ENCODE results near the gene MCRIP2. TPM values are rescaled to one million over a fixed set of nuclear protein-coding genes. Genes with fewer than 3 reads are reported as not detected.

Gene MCRIP2
- total and polyA plus RNA-seq, 2 experiments from 2014 or later: 64.3 to 67.7 TPM

DNA sequence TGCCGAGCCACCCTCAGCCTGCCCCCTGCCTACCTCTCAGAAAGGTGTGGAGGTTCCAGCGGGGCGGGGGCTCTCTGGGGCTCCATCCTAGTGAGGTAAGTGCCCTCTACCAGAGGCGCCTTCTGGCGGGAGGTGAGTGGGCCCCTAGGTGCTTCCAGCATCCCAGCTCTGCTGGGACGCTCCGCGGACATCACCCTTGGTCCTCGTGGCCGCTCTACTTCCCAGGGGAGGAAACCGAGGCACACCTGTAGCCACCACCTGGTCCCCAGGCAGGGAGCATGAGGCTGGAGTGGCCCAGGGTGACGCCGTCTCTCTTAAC is 1.4 kb downstream of the MCRIP2 start (continued):
- TF ChIP-seq, protein P1, sequence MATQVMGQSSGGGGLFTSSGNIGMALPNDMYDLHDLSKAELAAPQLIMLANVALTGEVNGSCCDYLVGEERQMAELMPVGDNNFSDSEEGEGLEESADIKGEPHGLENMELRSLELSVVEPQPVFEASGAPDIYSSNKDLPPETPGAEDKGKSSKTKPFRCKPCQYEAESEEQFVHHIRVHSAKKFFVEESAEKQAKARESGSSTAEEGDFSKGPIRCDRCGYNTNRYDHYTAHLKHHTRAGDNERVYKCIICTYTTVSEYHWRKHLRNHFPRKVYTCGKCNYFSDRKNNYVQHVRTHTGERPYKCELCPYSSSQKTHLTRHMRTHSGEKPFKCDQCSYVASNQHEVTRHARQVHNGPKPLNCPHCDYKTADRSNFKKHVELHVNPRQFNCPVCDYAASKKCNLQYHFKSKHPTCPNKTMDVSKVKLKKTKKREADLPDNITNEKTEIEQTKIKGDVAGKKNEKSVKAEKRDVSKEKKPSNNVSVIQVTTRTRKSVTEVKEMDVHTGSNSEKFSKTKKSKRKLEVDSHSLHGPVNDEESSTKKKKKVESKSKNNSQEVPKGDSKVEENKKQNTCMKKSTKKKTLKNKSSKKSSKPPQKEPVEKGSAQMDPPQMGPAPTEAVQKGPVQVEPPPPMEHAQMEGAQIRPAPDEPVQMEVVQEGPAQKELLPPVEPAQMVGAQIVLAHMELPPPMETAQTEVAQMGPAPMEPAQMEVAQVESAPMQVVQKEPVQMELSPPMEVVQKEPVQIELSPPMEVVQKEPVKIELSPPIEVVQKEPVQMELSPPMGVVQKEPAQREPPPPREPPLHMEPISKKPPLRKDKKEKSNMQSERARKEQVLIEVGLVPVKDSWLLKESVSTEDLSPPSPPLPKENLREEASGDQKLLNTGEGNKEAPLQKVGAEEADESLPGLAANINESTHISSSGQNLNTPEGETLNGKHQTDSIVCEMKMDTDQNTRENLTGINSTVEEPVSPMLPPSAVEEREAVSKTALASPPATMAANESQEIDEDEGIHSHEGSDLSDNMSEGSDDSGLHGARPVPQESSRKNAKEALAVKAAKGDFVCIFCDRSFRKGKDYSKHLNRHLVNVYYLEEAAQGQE (IDR thresholded peaks at IDR 0.05; ENCODE audit: unreplicated experiment): no peak
- no peak for TF ChIP-seq CREB1 (CRISPR knock-in tag; IDR thresholded peaks at IDR 0.05; ENCODE audit: low read depth)

DNA sequence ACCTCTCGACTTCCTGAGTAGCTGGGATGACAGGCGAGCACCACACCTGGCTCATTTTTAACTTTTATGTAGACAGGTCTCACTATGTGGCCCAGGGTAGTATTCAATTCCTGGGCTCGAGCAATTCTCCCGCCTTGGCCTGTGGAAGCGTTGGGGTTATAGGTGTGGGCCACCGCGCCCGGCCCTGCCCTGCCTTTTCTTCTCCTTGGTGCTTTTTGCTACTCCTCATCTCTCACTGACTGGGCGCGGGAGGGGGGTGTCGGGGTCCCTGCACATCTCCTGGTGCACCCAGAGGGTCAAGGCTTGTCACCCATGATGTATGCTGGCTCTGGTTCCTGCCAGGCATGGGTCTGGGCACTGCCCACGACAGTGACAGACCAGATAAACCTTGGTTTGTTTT is 2.9 kb downstream of the MCRIP2 start:
- Histone ChIP-seq H3K27me3 (ENCODE audit: insufficient read depth) (no peaks in the 10 kb centered on the region), H3K4me3 (no peak overlapping the region), H3F3A (replicated peaks; ENCODE audit: low read depth) (peaks cover 9% of the 10 kb centered on the region; the same call in 1 of the 2 replicates), H3K79me2 (replicated peaks; ENCODE audit: insufficient read depth) (peaks cover 17% of the 10 kb centered on the region; the same call in 1 of the 2 replicates), H4K20me1 (replicated peaks; ENCODE audit: insufficient read depth) (no peaks in the 10 kb centered on the region; the same call in 1 of the 2 replicates), H3K9me2 (ENCODE audit: insufficient read depth) (no peaks in the 10 kb centered on the region), H3K4me2 (no peak overlapping the region), H3K27ac (ENCODE audit: low read depth) (no peak overlapping the region), H3K4me1 (ENCODE audit: insufficient read depth) (peaks cover 5% of the 10 kb centered on the region; the same call in 1 of the 2 replicates), H2AFZ (no peak overlapping the region), H3K36me3 (ENCODE audit: insufficient read depth) (no peaks in the 10 kb centered on the region)
- Mint-ChIP-seq H3K4me1 (peaks cover 5% of the 10 kb centered on the region; the same call in 2 of the 3 replicates), H3K27ac (no peak overlapping the region), H3K9me3 (no peaks in the 10 kb centered on the region), H3K27me3 (ENCODE audit: insufficient read depth, low read depth, poor library complexity) (peaks cover 6% of the 10 kb centered on the region), H3K4me3 (peak overlapping the region; percentile 32; the same call in 1 of the 3 replicates), H3K36me3 (ENCODE audit: low read depth) (no peaks in the 10 kb centered on the region)
- DNase-seq (ENCODE audit: low spot score) (no peak), ATAC-seq (no peak)
- TF ChIP-seq EZH2phosphoT487 (IDR thresholded peaks at IDR 0.05; ENCODE audit: unreplicated experiment): no peak
- TF ChIP-seq, protein P1 (IDR thresholded peaks at IDR 0.05; ENCODE audit: unreplicated experiment): no peak
- TF ChIP-seq CREB1 (CRISPR knock-in tag; IDR thresholded peaks at IDR 0.05; ENCODE audit: low read depth): no peak
- TF ChIP-seq ZNF114 (CRISPR knock-in tag; IDR thresholded peaks at IDR 0.05): no peak
- no peak for TF ChIP-seq NANOG (IDR thresholded peaks at IDR 0.05; ENCODE audit: borderline replicate concordance)
- no peak for TF ChIP-seq EZH2 (IDR thresholded peaks at IDR 0.05; ENCODE audit: low read depth, unreplicated experiment)
- no peak for TF ChIP-seq ZNF331 (CRISPR knock-in tag; IDR thresholded peaks at IDR 0.05; ENCODE audit: low read depth)
- no peak for TF ChIP-seq JUNB (IDR thresholded peaks at IDR 0.05; ENCODE audit: unreplicated experiment)
- no peak for TF ChIP-seq STAT1 (IDR thresholded peaks at IDR 0.05; ENCODE audit: unreplicated experiment)

Measured in GM23338 (cell line).